ENCODE results near the gene NPR3.

DNA sequence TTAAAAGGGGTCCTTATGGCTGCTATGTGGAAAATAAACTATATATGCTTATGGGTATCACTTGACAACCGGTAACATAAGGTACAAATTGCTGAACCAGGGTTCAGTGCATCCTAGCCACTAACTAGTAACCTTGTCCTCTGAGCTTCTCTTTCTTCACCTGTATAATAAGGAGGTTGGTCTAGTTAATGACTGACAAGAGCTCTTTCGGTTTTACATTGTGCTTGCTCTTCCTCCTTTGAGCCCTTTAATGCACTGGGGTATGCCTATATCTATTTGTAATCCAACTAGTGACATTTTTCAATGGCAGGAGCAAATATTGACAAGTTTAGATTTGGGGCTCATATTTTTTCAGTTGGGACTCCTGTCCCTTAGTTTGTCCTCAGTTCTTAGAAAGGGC is 66.1 kb downstream of the NPR3 start:
- TF ChIP-seq POLR2A (IDR thresholded peaks at IDR 0.05), result no peak
- TF ChIP-seq CTCF (IDR thresholded peaks at IDR 0.05), result no peak
